ENCODE measurements around the gene KIN. TPM values are rescaled to one million over a fixed set of nuclear protein-coding genes. Genes with fewer than 3 reads are reported as not detected.

Gene KIN, protein sequence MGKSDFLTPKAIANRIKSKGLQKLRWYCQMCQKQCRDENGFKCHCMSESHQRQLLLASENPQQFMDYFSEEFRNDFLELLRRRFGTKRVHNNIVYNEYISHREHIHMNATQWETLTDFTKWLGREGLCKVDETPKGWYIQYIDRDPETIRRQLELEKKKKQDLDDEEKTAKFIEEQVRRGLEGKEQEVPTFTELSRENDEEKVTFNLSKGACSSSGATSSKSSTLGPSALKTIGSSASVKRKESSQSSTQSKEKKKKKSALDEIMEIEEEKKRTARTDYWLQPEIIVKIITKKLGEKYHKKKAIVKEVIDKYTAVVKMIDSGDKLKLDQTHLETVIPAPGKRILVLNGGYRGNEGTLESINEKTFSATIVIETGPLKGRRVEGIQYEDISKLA
- total RNA-seq (12.9 TPM), polyA plus RNA-seq (ENCODE audit: insufficient read depth, low read depth, low replicate concordance) (10.8 TPM)
- long read RNA-seq, donor 1, full-length matches to known transcripts = 5 of 5 reads
- long read RNA-seq, donor 1, partial matches to known transcripts = 0 of 5 reads
- long read RNA-seq, donor 1, other reads (novel, unspliced or antisense) = 0 of 5 reads
- long read RNA-seq, donor 2, full-length matches to known transcripts = 4 of 9 reads
- long read RNA-seq, donor 2, partial matches to known transcripts = 5 of 9 reads
- long read RNA-seq, donor 2, other reads (novel, unspliced or antisense) = 0 of 9 reads
- long read RNA-seq, donor 3, full-length matches to known transcripts = 6 of 1,189 reads
- long read RNA-seq, donor 3, partial matches to known transcripts = 759 of 1,189 reads
- long read RNA-seq, donor 3, other reads (novel, unspliced or antisense) = 424 of 1,189 reads
- long read RNA-seq, donor 4, full-length matches to known transcripts = 10 of 592 reads
- long read RNA-seq, donor 4, partial matches to known transcripts = 523 of 592 reads
- long read RNA-seq, donor 4, other reads (novel, unspliced or antisense) = 59 of 592 reads
- long read RNA-seq, donor 5, full-length matches to known transcripts = 1 of 56 reads
- long read RNA-seq, donor 5, partial matches to known transcripts = 47 of 56 reads
- long read RNA-seq, donor 5, other reads (novel, unspliced or antisense) = 8 of 56 reads
- long read RNA-seq, donor 6, full-length matches to known transcripts = 4 of 21 reads
- long read RNA-seq, donor 6, partial matches to known transcripts = 17 of 21 reads
- long read RNA-seq, donor 6, other reads (novel, unspliced or antisense) = 0 of 21 reads
- long read RNA-seq, donor 7, full-length matches to known transcripts = 2 of 9 reads
- long read RNA-seq, donor 7, partial matches to known transcripts = 6 of 9 reads
- long read RNA-seq, donor 7, other reads (novel, unspliced or antisense) = 1 of 9 reads
- long read RNA-seq, donor 8, full-length matches to known transcripts = 5 of 5 reads
- long read RNA-seq, donor 8, partial matches to known transcripts = 0 of 5 reads
- long read RNA-seq, donor 8, other reads (novel, unspliced or antisense) = 0 of 5 reads
- long read RNA-seq, donor 9, full-length matches to known transcripts = 4 of 525 reads
- long read RNA-seq, donor 9, partial matches to known transcripts = 392 of 525 reads
- long read RNA-seq, donor 9, other reads (novel, unspliced or antisense) = 129 of 525 reads
- long read RNA-seq, donor 10, full-length matches to known transcripts = 3 of 9 reads
- long read RNA-seq, donor 10, partial matches to known transcripts = 6 of 9 reads
- long read RNA-seq, donor 10, other reads (novel, unspliced or antisense) = 0 of 9 reads

DNA sequence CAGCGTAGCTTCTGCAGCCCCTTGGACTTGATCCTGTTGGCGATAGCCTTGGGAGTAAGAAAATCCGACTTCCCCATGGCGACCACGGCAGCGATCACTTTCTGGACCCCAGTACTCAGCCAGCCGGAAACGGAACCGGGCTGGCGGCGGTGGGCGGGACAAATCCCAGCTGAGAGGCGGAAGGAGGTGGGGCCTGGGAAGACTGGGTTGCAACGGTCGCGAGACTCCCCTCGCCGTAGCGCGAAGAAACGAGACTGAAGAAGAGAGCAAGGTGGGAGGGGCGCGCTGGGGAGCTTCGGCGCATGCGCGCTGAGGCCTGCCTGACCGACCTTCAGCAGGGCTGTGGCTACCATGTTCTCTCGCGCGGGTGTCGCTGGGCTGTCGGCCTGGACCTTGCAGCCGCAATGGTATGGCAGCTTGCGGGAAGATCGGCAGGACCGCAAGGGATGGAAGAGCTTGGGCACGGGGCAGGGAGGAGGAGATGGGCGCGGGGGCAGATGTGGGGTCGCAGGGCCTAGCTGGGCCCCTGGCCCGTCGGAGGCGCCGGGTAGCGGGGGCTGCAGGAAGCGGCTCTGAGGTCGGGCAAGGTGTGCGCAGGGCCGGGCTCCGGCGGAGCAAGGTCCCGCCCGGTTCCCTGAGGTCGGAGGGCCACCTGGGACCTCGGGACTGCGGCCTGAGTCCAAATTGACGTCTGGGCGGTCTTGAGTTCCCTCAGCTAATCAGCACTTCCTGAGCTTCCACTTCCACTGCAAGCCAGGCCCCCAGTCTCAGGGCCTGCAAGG is at the start of gene KIN, which contains the start of gene ATP5F1C:
Gene KIN, minus strand, starts transcription at position 137 of the 782 bp plus-strand sequence. Its CDS starts 60 bp downstream, at position 77.
Gene ATP5F1C, plus strand, starts transcription at position 321 of the 782 bp plus-strand sequence. Its CDS starts 31 bp downstream, at position 352.
- Histone ChIP-seq H3K36me3 (ENCODE audit: control insufficient read depth in 2 of 3, insufficient read depth in 3 of 3, low read length in 3 of 3) (peaks cover 0 to 2% (median 0%) of the 10 kb centered on the region in 3 donors), H3K4me3 (ENCODE audit: low read length in 3 of 3) (peak within 1 kb of the TSS; percentile 93 to 98 (median 95)), H3K9me3 (ENCODE audit: control insufficient read depth in 2 of 3, insufficient read depth in 1 of 3, low read length in 3 of 3) (no peaks in the 10 kb centered on the region), H3K27ac (ENCODE audit: low read depth in 2 of 2, low read length in 2 of 2) (peak within 1 kb of the TSS; percentile 87 to 89), H3K27me3 (ENCODE audit: control insufficient read depth, insufficient read depth, low read length) (no peaks in the 10 kb centered on the region), H3K4me1 (ENCODE audit: control insufficient read depth in 2 of 3, insufficient read depth in 2 of 3, low read depth in 1 of 3, low read length in 3 of 3) (peaks cover 0 to 15% (median 5%) of the 10 kb centered on the region in 3 donors), H3K9ac (ENCODE audit: low read length in 3 of 3) (peak within 1 kb of the TSS; percentile 94 to 97 (median 97))
- intact Hi-C loops (cut with DNase I) = no loop called here
- TF ChIP-seq, protein P1, sequence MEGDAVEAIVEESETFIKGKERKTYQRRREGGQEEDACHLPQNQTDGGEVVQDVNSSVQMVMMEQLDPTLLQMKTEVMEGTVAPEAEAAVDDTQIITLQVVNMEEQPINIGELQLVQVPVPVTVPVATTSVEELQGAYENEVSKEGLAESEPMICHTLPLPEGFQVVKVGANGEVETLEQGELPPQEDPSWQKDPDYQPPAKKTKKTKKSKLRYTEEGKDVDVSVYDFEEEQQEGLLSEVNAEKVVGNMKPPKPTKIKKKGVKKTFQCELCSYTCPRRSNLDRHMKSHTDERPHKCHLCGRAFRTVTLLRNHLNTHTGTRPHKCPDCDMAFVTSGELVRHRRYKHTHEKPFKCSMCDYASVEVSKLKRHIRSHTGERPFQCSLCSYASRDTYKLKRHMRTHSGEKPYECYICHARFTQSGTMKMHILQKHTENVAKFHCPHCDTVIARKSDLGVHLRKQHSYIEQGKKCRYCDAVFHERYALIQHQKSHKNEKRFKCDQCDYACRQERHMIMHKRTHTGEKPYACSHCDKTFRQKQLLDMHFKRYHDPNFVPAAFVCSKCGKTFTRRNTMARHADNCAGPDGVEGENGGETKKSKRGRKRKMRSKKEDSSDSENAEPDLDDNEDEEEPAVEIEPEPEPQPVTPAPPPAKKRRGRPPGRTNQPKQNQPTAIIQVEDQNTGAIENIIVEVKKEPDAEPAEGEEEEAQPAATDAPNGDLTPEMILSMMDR (IDR thresholded peaks at IDR 0.05; ENCODE audit: borderline replicate concordance, extremely low read depth, insufficient read depth) = no peak
- FAIRE-seq (peak; percentile 66), DNase-seq (peak; percentile 98 to 99 (median 99))

DNA sequence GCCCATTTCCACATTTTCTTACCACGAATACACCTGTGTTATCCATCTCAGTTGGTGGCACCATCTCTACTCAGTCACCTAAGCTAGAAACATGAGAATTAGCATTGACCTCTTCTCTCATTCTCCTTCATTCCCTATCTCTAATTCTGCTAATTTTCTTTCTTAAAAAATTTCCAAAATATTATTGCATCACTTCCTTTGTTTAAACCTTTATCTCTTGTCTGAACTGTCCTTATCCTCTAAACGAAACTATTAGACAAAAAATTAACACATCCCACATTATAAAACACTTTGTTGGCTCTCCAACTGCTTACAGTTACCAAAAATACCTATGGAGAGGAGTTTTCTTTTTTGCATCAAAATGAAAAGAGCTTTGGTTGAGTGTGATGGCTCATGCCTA is 48.8 kb upstream of the KIN start:
- DNase-seq (no peak), FAIRE-seq (no peak)
- Histone ChIP-seq H3K27me3 (ENCODE audit: control insufficient read depth, insufficient read depth, low read length) (no peaks in the 10 kb centered on the region), H3K9me3 (ENCODE audit: control insufficient read depth in 2 of 3, insufficient read depth in 1 of 3, low read length in 3 of 3) (no peaks in the 10 kb centered on the region), H3K36me3 (ENCODE audit: control insufficient read depth in 2 of 3, insufficient read depth in 3 of 3, low read length in 3 of 3) (no peaks in the 10 kb centered on the region), H3K4me1 (ENCODE audit: control insufficient read depth in 2 of 3, insufficient read depth in 2 of 3, low read depth in 1 of 3, low read length in 3 of 3) (no peaks in the 10 kb centered on the region), H3K9ac (ENCODE audit: low read length in 3 of 3) (no peak overlapping the region), H3K4me3 (ENCODE audit: low read length in 3 of 3) (no peak overlapping the region), H3K27ac (ENCODE audit: low read depth in 2 of 2, low read length in 2 of 2) (no peak overlapping the region)
- TF ChIP-seq, protein P1 (IDR thresholded peaks at IDR 0.05; ENCODE audit: borderline replicate concordance, extremely low read depth, insufficient read depth) = no peak
- intact Hi-C loops (cut with DNase I) = no loop called here
